ENCODE measurements around the gene ACADVL. TPM values are rescaled to one million over a fixed set of nuclear protein-coding genes. Genes with fewer than 3 reads are reported as not detected.

Gene ACADVL
- polyA plus RNA-seq, 1 experiment = 217 TPM

DNA sequence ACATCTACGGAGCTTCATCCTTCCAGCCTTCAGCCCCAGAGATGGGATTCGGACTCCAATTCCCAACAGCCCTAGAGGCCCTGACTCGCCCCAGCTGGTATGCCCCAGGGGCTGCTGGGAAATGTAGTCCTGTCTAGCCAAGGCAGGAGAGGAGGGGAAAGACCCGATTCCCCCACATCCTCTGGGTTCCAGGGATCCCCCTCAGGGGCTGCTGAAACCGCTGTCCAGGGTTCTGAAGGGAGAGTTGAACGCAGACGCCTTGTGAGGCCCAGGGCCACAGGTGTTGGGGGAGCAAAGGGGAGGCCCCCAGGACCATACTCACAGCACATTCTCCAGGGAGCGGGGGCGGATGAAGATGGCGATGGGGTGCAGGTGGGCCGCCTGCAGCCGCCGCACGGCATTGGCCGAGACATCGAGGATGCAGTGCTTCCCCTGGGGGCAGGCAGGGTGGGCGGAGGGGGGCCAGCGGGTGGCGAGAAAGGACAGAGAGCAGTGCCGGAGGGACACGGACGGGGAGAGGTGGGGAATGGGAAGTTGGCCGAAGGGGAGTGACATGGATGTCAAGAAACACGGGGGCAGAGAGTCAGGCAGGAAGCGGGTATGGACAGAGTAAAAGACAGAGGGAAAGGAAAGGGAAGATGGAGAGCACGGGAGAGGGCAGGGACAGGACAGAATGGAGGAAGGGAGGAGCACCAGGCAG, 28.0 kb upstream of the ACADVL start:
- H3K27ac ChIP-seq (ENCODE audit: low read depth, low read length) = no peak overlapping the region
- ChIA-PET CTCF (interaction anchor here (1.1 kb wide), 1 partner anchor 14 kb away, joined by 8 read pairs; no protein-coding TSS in a partner anchor), POLR2A (no interaction called here)
- H3K27me3 ChIP-seq (ENCODE audit: control insufficient read depth, insufficient read depth, low read length) = no peaks in the 10 kb centered on the region
- H3K4me3 ChIP-seq (ENCODE audit: low read depth, low read length) = no peak overlapping the region
- TF ChIP-seq, protein P1, sequence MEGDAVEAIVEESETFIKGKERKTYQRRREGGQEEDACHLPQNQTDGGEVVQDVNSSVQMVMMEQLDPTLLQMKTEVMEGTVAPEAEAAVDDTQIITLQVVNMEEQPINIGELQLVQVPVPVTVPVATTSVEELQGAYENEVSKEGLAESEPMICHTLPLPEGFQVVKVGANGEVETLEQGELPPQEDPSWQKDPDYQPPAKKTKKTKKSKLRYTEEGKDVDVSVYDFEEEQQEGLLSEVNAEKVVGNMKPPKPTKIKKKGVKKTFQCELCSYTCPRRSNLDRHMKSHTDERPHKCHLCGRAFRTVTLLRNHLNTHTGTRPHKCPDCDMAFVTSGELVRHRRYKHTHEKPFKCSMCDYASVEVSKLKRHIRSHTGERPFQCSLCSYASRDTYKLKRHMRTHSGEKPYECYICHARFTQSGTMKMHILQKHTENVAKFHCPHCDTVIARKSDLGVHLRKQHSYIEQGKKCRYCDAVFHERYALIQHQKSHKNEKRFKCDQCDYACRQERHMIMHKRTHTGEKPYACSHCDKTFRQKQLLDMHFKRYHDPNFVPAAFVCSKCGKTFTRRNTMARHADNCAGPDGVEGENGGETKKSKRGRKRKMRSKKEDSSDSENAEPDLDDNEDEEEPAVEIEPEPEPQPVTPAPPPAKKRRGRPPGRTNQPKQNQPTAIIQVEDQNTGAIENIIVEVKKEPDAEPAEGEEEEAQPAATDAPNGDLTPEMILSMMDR (IDR thresholded peaks at IDR 0.05; ENCODE audit: low read depth, low read length) = no peak
- no peak for DNase-seq (ENCODE audit: low read depth, low spot score)
- no peaks in the 10 kb centered on the region for H3K9me3 ChIP-seq (ENCODE audit: control insufficient read depth, insufficient read depth, low read length)

DNA sequence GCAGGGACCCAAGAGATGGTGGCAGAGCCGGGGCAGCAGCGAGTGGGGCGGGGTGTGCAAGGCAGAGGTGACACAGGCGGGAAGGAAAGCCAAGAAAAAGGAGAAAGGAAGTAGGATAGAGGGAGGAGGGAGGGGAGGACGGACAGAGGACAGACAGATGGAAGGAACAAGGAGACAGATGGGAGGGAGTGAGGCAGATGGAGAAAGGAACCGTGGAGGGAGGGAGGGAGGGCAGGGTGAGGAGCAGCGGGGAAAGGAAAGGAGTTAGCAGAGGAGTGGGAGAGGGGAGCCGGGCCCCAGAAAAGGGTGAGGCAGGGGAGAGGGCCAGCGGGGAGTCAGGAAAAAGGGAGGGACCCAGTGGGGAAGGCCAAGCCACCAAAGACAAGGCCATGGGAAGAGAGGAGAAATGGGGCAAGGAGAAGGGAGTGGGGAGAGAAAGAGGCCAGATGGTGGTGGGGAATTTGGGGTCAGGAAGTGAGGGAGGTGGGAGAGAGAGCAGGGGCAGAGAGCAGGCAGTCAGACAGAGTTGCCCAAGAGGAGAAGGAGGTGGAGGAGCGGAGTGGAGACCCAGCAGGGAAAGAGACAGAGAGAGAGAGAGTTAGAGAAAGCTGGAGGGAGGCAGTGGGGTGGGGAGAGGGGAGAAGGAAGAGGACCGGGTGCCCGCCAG, 27.3 kb upstream of the ACADVL start:
- no peaks in the 10 kb centered on the region for H3K27me3 ChIP-seq (ENCODE audit: control insufficient read depth, insufficient read depth, low read length)
- ChIA-PET CTCF (no interaction called here), POLR2A (no interaction called here)
- H3K4me3 ChIP-seq (ENCODE audit: low read depth, low read length) = no peak overlapping the region
- no peak for DNase-seq (ENCODE audit: low read depth, low spot score)
- no peak overlapping the region for H3K27ac ChIP-seq (ENCODE audit: low read depth, low read length)
- H3K9me3 ChIP-seq (ENCODE audit: control insufficient read depth, insufficient read depth, low read length) = no peaks in the 10 kb centered on the region
- TF ChIP-seq, protein P1 (IDR thresholded peaks at IDR 0.05; ENCODE audit: low read depth, low read length) = no peak

DNA sequence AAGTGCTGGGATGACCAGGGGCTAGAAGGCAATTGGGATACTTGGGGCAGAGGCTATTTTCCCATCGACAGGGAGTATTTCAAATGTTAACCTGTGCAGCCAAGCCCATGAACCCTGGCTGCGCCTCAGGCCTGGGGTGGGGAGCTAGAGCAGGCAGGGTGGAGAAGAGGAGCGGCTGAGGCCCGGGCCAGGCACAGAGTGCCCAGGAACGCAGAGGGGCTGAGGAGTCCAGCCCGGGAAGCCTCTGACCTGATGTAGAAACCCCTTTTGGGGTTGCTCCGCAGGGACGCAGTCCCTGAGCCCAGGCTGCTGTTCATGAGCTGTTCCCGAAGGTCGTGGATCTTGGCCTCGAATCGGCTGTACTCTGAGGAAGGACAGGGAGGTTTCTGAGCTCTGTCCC, 23.8 kb upstream of the ACADVL start:
- ChIA-PET POLR2A (no interaction called here), CTCF (interaction anchor here (0.7 to 1.7 kb wide), 2 partner anchors 19 to 150 kb away, joined by 3 read pairs; no protein-coding TSS in a partner anchor)
- H3K4me3 ChIP-seq (ENCODE audit: low read depth, low read length) = no peak overlapping the region
- no peaks in the 10 kb centered on the region for H3K27me3 ChIP-seq (ENCODE audit: control insufficient read depth, insufficient read depth, low read length)
- no peak overlapping the region for H3K27ac ChIP-seq (ENCODE audit: low read depth, low read length)
- no peak for DNase-seq (ENCODE audit: low read depth, low spot score)
- TF ChIP-seq, protein P1 (IDR thresholded peaks at IDR 0.05; ENCODE audit: low read depth, low read length) = no peak
- no peaks in the 10 kb centered on the region for H3K9me3 ChIP-seq (ENCODE audit: control insufficient read depth, insufficient read depth, low read length)

DNA sequence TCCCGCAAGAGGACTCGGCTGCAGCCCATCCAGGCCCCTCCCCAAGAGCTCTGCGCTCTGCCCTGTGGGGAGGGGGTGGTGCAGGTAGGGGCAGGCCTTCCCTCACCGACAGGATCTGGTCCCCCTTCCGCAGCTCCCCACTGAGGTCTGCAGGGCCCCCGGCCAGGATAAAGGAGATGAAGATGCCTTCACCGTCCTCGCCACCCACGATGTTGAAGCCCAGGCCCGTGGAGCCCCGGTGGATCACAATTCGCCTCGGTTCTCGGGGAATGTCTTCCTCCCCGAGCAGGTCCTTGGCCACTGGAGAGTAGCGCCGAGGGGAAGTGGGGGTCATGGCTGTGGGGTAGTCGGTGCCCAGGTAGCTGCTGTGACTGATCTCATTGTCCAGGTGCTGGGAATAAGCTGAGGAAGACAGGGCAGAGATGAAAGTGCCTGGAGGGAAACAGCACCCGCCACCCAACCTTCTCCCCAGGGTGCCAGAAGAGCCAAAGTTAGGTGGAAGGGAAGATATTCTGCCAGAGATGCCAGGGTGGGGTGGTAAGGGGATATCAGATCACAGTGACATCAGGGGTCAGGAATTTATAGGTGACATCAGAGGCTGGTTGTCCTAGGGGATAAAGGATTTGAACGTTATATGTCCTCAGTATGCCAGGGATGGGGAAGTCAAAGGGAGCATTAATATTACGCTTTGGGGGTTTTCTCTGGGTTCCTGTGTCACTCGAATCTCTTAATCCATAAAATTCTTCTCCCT, 22.9 kb upstream of the ACADVL start:
- Histone ChIP-seq H3K27ac (ENCODE audit: low read depth, low read length) (no peak overlapping the region), H3K4me3 (ENCODE audit: low read depth, low read length) (no peak overlapping the region), H3K27me3 (ENCODE audit: control insufficient read depth, insufficient read depth, low read length) (no peaks in the 10 kb centered on the region), H3K9me3 (ENCODE audit: control insufficient read depth, insufficient read depth, low read length) (no peaks in the 10 kb centered on the region)
- TF ChIP-seq, protein P1 (IDR thresholded peaks at IDR 0.05; ENCODE audit: low read depth, low read length) = no peak
- POLR2A ChIA-PET = no interaction called here
- no peak for DNase-seq (ENCODE audit: low read depth, low spot score)
- CTCF ChIA-PET = interaction anchor here (1.7 kb wide), 1 partner anchor 20 kb away, joined by 3 read pairs; no protein-coding TSS in a partner anchor

Data from AG04450 (cell line).